ENCODE data around the gene PRKG1. TPM values are rescaled to one million over a fixed set of nuclear protein-coding genes. Genes with fewer than 3 reads are reported as not detected.

PRKG1 gene
- total RNA-seq, 1 experiment from 2014 or later, result 16.5 TPM

- H3K27ac Mint-ChIP-seq, result no peak overlapping the region
- ChIA-PET CTCF (no interaction called here), POLR2A (no interaction called here)
- no peaks in the 10 kb centered on the region for H3K27me3 Mint-ChIP-seq (ENCODE audit: low read depth)
- no peaks in the 10 kb centered on the region for H3K36me3 Mint-ChIP-seq
- no peaks in the 10 kb centered on the region for H3K9me3 Mint-ChIP-seq
- H3K4me3 Mint-ChIP-seq, result no peak overlapping the region
- no peak for TF ChIP-seq ATF2 (CRISPR knock-in tag; IDR thresholded peaks at IDR 0.05; ENCODE audit: borderline replicate concordance, low read depth)
- no peak for TF ChIP-seq JUN (CRISPR knock-in tag; IDR thresholded peaks at IDR 0.05)
- no peak for TF ChIP-seq ZNF121 (CRISPR knock-in tag; IDR thresholded peaks at IDR 0.05)
- TF ChIP-seq NFATC4 (CRISPR knock-in tag; IDR thresholded peaks at IDR 0.05), result no peak
- ATAC-seq, result no peak
- DNase-seq (ENCODE audit: low spot score), result no peak
- H3K4me1 Mint-ChIP-seq, result no peaks in the 10 kb centered on the region; the same call in 1 of the 2 replicates
Observed at GRCh38 chr10:51656503-51656902, 582.2 kb downstream of the PRKG1 start.

- Mint-ChIP-seq H3K27me3 (ENCODE audit: low read depth) (no peaks in the 10 kb centered on the region), H3K27ac (no peak overlapping the region; the same call in 1 of the 2 replicates), H3K36me3 (no peaks in the 10 kb centered on the region), H3K9me3 (no peaks in the 10 kb centered on the region), H3K4me1 (no peaks in the 10 kb centered on the region; the same call in 1 of the 2 replicates), H3K4me3 (no peak overlapping the region)
- POLR2A ChIA-PET, result no interaction called here
- no peak for TF ChIP-seq NR2C2 (CRISPR knock-in tag; IDR thresholded peaks at IDR 0.05)
- no peak for TF ChIP-seq FOXP4 (CRISPR knock-in tag; IDR thresholded peaks at IDR 0.05)
- TF ChIP-seq ZNF423 (CRISPR knock-in tag; IDR thresholded peaks at IDR 0.05), result no peak
- no peak for TF ChIP-seq IRF1 (CRISPR knock-in tag; IDR thresholded peaks at IDR 0.05)
- TF ChIP-seq FOXK1 (CRISPR knock-in tag; IDR thresholded peaks at IDR 0.05), result no peak
- TF ChIP-seq OVOL2 (CRISPR knock-in tag; IDR thresholded peaks at IDR 0.05; ENCODE audit: borderline replicate concordance), result no peak
- TF ChIP-seq MLX (CRISPR knock-in tag; IDR thresholded peaks at IDR 0.05), result no peak
- TF ChIP-seq ELF4 (CRISPR knock-in tag; IDR thresholded peaks at IDR 0.05; ENCODE audit: low read depth), result no peak
- no peak for TF ChIP-seq ZNF396 (CRISPR knock-in tag; IDR thresholded peaks at IDR 0.05; ENCODE audit: borderline replicate concordance)
- TF ChIP-seq E2F5 (CRISPR knock-in tag; IDR thresholded peaks at IDR 0.05), result no peak
- TF ChIP-seq ATF3 (CRISPR knock-in tag; conservative IDR thresholded peaks at IDR 0.05), result no peak
- TF ChIP-seq MAX (CRISPR knock-in tag; IDR thresholded peaks at IDR 0.05), result no peak
- no peak for TF ChIP-seq ZNF232 (CRISPR knock-in tag; IDR thresholded peaks at IDR 0.05)
- TF ChIP-seq ZNF671 (CRISPR knock-in tag; IDR thresholded peaks at IDR 0.05), result no peak
- no peak for TF ChIP-seq NFYB (CRISPR knock-in tag; conservative IDR thresholded peaks at IDR 0.05; ENCODE audit: low read depth)
- TF ChIP-seq NR1H2 (CRISPR knock-in tag; IDR thresholded peaks at IDR 0.05), result no peak
- TF ChIP-seq RORB (CRISPR knock-in tag; IDR thresholded peaks at IDR 0.05), result no peak
- TF ChIP-seq MYBL2 (CRISPR knock-in tag; IDR thresholded peaks at IDR 0.05), result no peak
- no peak for TF ChIP-seq GABPB1 (CRISPR knock-in tag; IDR thresholded peaks at IDR 0.05)
- no peak for TF ChIP-seq TCF7 (CRISPR knock-in tag; IDR thresholded peaks at IDR 0.05; ENCODE audit: low read depth)
- ATAC-seq (no peak), DNase-seq (ENCODE audit: low spot score) (no peak)
- CTCF ChIA-PET, result no interaction called here
Observed at GRCh38 chr10:51658000-51658399, 583.7 kb downstream of the PRKG1 start.

All from WTC11 (cell line).